ENCODE measurements around the gene COL23A1.
A peak's percentile ranks its signal among the peaks of the same experiment; 100 is the strongest.
"Not testable (repeated sequence)": the region's sequence is repeated elsewhere in the genome, so short reads cannot be mapped to it uniquely, and the experiment has no call there.

The COL23A1 gene

GRCh38 chr5:178232124-178232919, 357.9 kb downstream of the COL23A1 start, which contains the start of gene PHYKPL:
Gene PHYKPL (minus strand): TSS chr5:178232802. CDS start chr5:178232550, 252 bp downstream.
- peak; percentile 66 for DNase-seq

- no peak for DNase-seq
Observed at GRCh38 chr5:178231539-178232123, 358.6 kb downstream of the COL23A1 start.

- DNase-seq: no peak
Observed at GRCh38 chr5:178230879-178231538, 359.2 kb downstream of the COL23A1 start.

GRCh38 chr5:178229861-178230260, 360.3 kb downstream of the COL23A1 start:
- DNase-seq: no peak

- DNase-seq: not testable (repeated sequence)
Observed at GRCh38 chr5:178229111-178229510, 361.1 kb downstream of the COL23A1 start.

- DNase-seq: no peak
Observed at GRCh38 chr5:178228609-178229008, 361.6 kb downstream of the COL23A1 start.

- no peak for DNase-seq
Observed at GRCh38 chr5:178227929-178228328, 362.3 kb downstream of the COL23A1 start.

GRCh38 chr5:178227138-178227659, 363.0 kb downstream of the COL23A1 start:
- no peak for DNase-seq

GRCh38 chr5:178225174-178225573, 365.0 kb downstream of the COL23A1 start:
- DNase-seq: no peak

GRCh38 chr5:178224403-178224802, 365.8 kb downstream of the COL23A1 start:
- no peak for DNase-seq

- DNase-seq: no peak
Observed at GRCh38 chr5:178223828-178224335, 366.3 kb downstream of the COL23A1 start.

GRCh38 chr5:178223196-178223773, 366.9 kb downstream of the COL23A1 start:
- no peak for DNase-seq

- DNase-seq: no peak
Observed at GRCh38 chr5:178222292-178222691, 367.9 kb downstream of the COL23A1 start.

- DNase-seq: no peak
Observed at GRCh38 chr5:178221853-178222252, 368.3 kb downstream of the COL23A1 start.

GRCh38 chr5:178221282-178221681, 368.9 kb downstream of the COL23A1 start:
- DNase-seq: peak; percentile 82

- no peak for DNase-seq
Observed at GRCh38 chr5:178218827-178219226, 371.4 kb downstream of the COL23A1 start.

- DNase-seq: no peak
Observed at GRCh38 chr5:178218237-178218776, 371.9 kb downstream of the COL23A1 start.

- DNase-seq: no peak
Observed at GRCh38 chr5:178216779-178217178, 373.4 kb downstream of the COL23A1 start.

- peak; percentile 58 for DNase-seq
Observed at GRCh38 chr5:178216088-178216534, 374.1 kb downstream of the COL23A1 start.

- peak; percentile 30 for DNase-seq
Observed at GRCh38 chr5:178215280-178216002, 374.8 kb downstream of the COL23A1 start.

GRCh38 chr5:178214160-178214803, 375.9 kb downstream of the COL23A1 start:
- DNase-seq: no peak
